GM18867 (cell line): Measurements from ENCODE around the gene HAND2.

Source experiments
- ATAC-seq: cut with Tn5 transposase; IDR thresholded peaks from one replicate; pipeline ENCODE4 v1.9.1; 2021; ENCODE audit warnings: mild to moderate bottlenecking, moderate library complexity; ENCODE audit not compliant: unreplicated experiment

HAND2 gene

DNA sequence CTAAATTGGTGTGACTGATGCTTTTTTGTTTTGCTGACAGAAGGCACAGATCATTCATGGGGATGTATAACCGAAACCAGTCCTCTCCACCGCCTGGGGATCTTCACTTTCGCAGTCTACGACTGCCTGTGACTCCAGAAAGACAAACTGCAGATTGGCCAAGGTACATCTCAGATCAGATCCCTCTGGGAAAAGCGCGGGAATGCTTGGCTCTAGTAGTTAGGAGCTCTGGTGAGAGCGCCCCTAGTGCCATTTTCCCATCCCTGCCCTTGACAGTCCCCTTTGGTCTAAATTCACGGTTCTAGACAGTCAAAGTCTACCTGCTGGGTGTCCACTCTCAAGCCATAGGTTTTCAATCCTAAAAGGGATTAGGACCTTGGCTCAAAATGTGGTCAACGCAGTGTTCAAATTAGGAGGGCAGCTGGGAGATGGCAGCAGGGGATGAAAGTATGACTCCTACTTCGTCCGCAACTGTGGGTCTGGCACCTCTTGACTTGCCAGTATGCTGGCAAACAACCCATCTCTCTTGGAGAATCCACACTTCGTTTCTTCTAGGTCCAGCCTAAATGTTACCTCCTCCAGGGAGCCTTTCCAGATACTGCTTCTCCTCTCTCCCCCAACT, 6.9 kb upstream of the HAND2 start:
- no peak for ATAC-seq

DNA sequence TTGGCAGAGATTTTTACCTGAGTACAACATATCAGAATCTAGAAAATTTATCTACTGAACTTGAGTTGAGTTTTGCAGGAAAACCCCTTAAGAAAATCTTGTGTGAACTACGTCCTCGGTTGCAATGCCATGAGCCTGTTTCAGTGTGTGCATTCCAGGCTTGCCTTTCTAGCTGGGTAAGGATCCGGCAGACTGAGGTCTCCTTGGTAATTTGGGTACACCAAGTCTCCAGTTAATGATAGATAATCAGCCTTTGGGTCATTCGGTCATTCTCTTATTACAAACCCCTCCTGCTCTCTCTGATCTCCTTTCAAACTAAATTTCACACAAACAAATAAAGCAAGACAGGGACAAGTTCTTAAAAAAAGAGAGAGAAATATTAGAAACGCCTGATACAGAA, 5.9 kb upstream of the HAND2 start:
- ATAC-seq: no peak

DNA sequence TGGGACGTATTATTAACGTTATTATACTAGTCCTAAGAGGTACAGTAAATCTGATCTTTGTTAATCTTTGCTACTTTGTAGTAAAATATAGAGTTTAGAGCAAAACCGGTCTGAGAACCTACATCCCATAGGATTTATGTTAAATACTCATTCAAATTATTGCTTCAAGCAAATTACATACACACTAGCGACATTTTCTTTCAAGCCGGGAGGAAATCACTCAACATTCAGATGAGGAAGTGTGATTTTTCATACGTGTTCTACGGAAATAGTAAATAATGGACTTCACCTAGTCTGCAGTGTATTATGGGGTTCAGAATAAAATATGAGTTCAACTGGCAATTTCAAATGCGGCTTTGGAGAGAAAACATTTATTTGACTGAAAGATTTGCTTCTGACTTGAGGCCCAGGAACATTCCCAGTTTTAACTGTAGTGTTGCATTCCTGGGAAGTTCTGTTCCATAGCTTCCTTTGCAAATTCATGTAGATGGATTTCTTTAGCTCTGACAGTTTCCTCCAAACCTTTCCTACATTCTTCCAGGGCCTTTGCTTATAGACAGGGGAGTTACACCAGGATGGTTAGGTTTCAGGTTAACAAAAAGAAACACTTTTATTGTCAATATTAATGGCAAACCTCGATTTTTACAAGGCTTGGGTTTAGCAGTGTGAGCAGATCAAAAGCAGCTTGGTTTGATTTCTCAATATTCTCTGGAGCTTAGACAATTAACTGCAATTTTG, 5.3 kb upstream of the HAND2 start:
- no peak for ATAC-seq

DNA sequence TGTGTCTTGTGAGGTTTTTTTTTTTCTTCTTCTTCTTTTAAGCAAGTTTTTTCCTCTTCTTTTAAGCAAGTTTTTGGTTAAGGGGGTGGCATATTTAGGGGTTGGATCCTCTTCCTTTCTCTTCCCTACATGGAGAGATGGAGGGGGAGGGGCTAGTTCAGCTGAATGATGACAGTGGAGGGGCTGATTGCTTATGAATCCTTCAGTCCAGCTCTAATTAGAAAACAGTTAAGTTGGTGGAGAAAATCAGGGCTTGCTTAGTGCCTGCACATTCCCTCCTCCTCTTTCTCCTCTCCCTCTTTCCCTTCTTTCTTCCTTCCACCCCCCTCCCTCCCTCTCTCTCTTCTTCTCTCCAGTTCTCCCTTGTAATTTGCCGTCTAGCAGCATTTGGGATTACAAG, 4.4 kb upstream of the HAND2 start:
- no peak for ATAC-seq

DNA sequence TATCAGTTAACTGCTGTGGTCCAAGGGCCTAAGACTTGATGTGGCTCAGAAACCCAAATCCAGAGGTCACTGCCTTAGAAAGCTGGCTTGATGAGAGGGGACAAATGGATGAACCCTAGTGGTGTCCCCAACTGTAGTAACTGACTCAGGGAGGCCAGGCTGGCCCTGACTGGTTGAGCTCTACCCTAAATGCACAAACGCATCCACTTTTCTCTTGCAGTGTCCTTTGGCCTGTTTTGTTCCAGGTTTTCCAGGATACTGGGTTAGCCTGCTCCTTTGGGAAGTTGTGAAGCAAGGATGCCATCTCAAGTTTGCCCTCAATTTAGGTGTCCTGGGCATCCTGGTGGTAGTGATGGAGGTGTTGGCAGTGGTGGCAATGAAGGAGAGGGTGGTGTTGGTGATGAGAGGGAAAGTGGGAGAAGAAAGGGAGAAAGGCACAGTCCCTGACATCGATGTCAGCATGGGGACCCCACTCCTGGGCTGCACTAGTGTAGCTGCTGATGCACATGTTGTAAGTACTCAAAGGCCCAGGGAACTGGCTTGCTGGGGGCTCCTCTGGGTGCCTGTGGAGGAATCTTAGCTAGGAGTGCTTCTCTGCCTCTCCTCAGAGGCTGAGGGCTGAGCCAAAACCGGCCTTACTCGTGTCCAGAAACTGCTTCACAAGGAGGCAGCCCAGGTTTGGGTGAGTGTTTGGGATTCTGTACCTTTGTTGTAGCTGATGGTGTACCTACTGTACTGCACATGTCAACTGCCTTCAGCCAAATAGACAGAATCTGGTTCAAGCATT, 2.9 kb upstream of the HAND2 start:
- no peak for ATAC-seq

DNA sequence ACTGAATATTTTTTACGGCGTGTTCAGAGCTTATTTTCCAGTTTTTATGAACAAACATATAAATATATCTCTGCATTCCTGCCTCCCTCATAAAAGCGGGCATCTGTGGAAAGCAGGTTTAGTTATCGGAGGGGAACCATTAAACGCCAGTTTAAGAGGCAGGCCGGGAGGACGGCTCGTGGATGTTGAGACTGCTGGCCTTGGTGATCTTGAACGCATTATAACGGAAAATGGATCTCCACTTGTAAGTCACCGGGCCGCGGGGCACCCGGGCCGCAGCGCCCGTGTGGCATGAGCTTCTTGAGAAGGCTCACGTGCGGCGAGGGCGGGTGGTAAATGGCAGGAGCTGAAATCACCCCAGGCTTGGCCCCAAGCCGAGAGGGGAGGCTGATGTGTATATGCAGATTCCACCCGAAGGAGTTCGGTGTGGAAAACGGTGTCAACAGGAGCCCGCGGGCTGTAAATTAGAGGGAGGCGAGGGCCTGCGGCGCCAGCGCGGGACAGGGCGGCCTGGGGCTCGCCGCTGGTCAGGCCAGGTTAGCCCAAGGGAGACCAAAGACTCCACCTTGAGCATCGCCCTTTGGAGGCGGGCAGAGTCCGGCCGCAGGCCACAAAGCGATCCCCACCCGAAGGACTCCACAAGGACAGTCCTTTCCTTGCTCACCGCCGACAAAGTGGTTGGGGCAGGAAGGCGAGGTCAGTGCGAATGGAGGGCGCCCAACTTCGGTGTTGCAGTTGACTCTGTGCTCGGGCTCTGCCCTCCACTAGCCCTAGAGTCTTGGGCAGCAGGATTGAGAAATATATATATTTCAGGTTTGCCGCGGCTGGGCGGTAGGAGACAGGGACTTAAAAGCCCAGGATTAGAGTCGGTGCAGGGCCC, 1.3 kb upstream of the HAND2 start:
- ATAC-seq: no peak

DNA sequence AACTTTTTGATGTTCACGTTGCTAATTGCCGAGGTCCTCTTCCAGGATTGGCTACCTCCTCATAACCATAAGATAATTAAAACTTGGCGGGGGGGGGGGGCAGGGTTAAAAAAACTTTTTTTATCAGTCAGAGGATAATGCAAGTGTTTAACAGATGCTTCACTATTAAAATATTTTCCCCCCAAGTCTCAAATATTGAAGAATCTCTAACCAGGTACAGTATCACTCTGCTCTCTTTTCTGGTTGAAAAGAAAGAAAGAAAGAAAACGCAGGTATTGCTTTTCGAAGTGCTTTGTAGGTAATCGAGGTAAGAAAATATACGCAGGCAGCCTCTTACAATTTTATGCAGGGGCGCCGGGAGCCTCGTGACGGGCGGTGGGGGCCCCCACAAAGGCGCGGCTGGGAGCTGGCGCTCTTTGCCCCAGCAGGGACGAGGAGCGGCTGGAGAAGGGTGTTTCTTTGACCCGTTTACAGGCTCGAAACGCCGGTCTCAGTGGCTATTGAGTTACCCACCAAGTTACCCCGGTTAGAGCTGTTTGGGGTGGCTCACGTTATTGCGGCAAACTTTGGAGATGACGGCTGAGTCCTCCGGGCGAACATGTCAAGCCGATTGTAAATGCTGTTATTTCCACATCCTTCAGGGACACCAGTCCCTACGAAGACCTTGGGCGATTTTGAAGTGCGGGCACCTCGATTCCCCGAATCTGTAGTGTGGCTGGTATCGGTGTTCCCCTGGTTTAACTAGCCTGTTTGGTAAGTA, 477 bp upstream of the HAND2 start:
- ATAC-seq: no peak

DNA sequence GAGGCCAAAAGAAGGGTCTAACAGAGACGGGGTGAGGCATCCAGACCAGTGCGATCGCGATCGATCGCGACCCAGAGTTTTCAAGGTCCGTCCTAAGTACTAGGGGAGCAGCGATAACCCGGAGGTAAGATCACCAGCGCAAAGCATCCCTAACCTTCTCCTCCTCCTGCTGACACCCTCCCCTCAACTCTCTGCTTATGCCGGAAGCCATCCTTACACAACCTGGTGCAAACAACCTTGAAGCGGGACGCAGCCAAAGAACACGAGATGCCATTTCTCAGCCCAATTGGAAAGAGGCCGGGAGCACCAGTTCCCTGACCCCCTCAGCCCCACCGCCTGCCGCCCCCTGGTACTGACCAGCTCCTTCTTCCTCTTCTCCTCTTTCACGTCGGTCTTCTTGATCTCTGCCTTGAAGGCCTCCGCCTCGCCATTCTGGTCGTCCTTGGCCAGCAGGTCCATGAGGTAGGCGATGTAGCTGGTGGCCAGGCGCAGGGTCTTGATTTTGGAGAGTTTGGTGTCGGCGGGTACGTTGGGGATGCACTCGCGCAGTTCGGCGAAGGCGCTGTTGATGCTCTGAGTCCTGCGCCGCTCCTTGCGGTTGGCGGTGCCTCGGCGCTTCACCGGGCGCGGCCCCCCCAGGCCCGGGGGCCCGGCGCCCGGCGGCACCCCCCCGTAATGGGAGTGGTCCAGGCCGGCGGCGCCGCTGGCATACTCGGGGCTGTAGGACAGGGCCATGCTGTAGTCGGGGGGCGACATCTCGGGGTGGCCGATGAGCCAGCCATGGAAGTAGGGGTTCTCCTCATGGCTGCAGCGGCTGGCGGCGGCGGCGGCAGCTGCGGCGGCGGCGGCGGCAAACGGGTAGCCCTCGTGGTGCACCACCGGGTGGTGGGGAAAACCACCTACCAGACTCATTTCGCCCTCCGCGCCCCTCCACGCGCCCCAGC, 1.4 kb downstream of the HAND2 start:
- no peak for ATAC-seq

DNA sequence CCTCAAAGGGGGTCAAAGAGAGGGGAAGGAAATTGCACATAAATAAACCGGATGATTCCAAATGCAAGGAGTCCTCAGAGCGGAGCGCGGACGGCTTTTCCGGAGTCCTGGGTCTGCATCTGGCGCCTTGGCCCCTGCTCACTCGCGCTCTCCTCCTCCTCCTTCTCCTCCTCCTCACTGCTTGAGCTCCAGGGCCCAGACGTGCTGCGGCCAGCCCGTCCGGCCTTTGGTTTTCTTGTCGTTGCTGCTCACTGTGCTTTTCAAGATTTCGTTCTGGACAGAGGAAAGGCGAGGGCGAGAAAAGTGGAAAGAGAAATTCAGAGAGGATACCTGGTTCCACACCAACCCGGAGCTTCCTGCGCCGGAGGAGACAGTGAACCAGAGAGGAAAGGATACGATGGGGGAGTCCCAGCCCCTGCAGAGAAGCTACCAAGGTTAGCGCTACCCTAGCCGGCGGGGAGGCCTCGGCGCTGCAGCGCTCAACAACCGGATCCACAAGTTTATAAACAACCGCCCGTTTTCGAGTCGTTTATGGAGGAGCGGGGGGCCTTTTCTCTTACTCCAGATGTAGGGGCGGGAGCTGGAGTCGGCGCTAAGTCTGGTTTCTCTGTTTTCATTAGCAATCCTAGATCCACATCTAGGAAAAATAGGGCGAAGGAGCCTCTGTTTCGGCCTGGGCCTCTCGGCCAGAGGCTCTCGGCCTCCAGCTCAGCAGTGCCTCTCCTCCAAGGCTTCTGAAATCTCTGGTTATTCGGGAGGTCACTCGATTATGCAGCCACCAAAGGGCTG, 2.7 kb downstream of the HAND2 start:
- no peak for ATAC-seq

DNA sequence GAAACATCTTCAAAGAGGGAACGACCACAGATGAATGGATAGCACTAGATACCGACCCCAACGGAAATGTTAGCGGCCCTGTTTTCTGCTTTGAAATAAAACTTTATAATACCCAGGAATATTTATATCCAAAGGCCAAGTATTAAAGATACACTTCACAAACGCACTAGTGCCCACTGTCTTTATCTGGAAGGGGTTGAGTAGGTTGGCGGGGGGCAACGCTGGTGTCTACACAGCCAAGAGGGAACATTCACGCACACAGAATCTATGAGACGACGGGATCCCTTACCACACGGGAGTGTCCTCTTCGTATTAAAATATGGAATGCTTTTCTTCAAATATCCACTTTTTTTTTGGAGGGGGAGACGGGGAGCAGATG, 3.3 kb downstream of the HAND2 start:
- ATAC-seq: no peak

DNA sequence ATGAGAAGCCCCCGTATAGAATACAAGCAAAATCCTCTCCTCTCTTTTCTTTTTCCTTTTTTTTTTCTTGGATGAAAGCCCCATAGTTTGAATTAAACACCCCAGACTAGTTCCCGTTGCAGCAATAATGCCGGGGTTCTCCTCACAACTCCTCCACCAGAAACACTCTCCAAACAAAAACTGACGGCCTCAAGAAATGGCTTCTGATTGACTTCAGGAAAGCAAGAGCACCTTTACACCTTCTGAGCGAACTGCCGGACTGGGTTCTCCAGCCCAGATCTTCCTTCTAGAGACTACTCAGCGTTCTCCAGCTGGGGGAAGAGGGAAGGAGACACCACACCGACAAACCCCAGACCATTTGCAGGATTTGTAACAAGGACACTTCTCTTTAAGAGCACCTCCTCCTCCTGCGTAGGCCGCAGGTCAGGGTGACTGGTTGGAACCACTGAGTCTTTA, 4.0 kb downstream of the HAND2 start:
- ATAC-seq: no peak

DNA sequence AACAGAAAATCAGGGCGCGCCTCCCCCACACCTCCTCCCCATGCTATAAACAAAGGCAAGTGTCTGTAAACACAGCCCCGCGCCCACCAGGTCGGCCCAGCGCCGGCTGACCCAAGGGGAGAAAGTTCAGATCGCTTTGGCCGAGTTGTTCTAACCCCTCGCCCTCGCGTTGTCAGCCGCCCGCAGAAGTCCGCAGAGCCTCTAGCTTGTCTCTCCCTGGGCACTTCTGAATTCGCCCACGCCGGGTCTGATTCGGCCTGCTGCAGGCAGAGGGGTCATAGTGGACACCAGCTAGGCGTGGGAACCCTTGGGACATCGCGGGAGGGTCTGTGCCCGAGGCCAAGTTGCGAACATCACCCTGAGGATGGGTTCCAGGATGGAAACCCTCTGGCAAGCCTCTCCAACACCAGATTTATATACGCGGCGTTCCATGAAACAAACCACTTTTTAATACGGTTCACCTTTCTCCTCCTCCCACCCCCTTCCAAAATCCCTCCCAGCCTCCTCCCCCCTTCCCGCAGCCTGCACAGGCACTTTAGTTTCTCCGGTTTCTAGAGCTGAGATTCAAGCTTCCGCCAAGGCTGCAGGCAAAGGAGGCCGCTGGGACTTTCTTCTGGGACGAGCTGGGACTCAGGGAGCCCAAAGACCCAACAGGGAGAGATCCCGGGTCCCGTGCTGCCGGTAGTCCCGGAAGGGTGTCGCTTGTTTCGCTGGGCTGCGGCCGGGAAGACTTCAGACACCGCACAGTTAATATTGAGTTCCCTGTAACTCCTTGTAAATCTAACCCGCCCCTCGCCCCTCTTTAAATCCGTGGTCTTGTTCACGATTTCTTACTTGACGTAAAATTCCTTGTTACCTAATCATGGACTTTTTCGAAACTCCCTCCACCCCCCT, 4.7 kb downstream of the HAND2 start:
- no peak for ATAC-seq

DNA sequence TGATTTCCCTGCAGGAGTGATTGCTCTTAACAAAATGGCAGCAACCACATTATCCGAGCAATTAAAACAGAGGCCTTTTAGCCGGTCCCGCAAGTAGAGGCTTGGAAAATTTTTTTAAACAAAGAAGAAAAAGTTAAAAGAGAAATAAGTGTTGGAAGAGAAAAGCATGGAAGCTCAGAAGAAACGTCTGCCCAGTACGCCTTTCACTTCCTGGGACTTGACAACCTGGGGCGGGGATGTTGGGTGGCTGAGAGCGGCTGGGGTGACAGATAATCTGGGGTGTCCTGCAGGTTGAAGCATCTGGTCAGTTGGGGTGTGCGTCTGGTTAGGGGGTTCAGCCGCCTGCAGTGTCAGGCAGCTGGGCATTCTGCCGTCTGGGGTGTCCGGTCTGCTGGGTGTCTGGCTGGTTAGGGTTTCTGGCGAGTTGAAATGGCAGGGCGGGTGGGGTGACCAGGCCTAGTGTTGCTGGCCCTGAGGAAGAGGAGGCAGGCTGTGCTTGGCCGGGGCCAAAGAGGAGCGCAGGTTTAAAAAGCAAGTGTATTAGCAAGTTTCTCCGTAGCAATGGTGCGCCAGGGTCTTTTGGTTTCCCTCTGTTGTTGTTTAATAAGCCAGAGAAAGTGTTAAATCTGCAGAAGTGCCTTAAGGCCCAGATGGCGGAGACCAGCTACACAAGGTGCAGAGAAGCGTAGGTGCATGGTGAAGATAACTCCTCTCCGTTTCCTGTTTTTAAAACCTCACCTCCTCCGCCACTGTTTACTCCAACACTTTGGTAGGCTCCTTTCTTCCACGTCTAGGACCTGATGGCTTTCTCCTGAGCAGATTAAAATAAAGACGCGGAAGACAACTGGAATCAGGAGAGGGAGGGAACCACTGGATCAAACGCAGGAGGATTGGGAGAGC, 5.6 kb downstream of the HAND2 start:
- ATAC-seq: no peak

DNA sequence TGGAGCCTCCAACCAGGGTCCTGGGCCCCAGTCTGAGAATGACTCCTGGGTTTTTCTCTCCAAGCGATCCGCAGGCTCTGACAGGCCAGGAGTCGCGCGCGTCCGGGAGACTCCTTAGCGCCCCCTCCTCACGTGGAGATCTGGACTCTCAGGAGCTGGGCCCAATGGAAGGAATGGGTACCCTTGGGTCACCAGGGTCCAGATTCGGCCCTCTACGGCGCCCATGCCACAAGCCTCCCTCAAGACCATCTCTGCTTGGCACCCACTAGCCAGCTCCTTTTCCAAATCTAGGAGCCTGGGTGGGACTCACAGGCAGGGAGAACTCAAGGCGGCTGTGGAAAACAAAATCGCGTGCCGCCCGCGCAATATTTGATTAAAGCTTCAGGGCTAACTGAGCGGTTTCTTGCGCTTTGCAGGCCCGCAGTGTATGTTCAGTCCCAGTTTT, 7.1 kb downstream of the HAND2 start:
- no peak for ATAC-seq

DNA sequence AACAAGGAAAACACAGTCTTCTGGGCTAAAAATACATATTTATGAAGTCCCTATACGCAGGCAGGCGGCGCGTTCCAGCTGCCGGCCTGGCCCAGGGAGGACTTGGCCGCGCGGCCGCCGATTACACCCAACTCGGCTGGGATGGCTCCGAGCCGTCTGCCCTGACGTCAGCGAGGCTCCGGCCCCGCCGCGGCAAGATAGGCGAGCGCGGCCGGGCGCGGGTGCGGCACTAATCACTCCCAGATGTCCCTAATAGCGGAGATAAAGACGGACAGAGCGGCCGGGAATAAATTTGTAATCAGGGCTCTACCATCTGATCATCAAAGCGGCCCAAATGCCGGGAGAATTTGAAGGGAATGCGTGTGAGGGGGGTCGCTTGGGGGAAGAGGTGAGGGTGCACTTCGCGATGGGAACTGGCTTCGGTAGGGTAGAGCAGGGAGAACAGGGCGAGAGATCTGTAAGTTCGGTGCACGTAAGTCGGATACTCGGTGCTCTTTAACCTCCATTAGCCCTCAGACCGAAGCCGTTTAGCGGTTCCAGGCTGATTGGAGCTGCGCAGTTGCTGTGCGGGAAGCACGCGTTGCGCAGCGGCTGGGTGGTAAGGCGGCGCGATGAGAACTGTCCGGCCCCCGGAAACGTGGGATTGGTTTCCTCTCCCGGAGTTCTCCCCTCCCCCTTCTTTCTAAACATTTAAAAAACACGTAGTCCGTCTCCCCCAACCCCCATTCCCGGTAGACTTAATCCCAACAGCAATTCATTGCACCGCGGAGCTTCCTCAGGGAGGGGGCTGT, 7.7 kb downstream of the HAND2 start:
- no peak for ATAC-seq
